Activated CD8-positive, alpha-beta T cell treated with anti-CD3 and anti-CD28 coated beads for 36 hours (primary cell): ENCODE results near the gene ST6GALNAC1. TPM values are rescaled to one million over a fixed set of nuclear protein-coding genes. Genes with fewer than 3 reads are reported as not detected.

Source experiments
- ATAC-seq: fragments of 200-7000 bp; cut with Tn5 transposase; one replicate; pipeline ENCODE4 v1.10.0; 2021; ENCODE audit warnings: mild to moderate bottlenecking, moderate library complexity
- CTCF ChIA-PET: fragments of 350-600 bp; sonication (Branson Sonifier 250); formaldehyde crosslinking; loops from one replicate; lab custom pipeline; 2021; ENCODE audit warnings: antibody characterized with exemption; lab: Charles Lee
- POLR2A ChIA-PET: fragments of 350-600 bp; sonication (Branson Sonifier 250); formaldehyde crosslinking; loops from one replicate; lab custom pipeline; 2021; ENCODE audit warnings: antibody characterized with exemption; lab: Charles Lee
- DNase-seq: peaks from one replicate; pipeline ENCODE4 v3.0.0-alpha.2; 2020
- H3K27ac Mint-ChIP-seq: one replicate; pipeline ENCODE4 v1.8.0; 2021; ENCODE audit warnings: mild to moderate bottlenecking, mixed read lengths
- H3K27me3 Mint-ChIP-seq: one replicate; pipeline ENCODE4 v1.8.0; 2021; ENCODE audit warnings: mixed read lengths
- H3K36me3 Mint-ChIP-seq: one replicate; pipeline ENCODE4 v1.8.0; 2021; ENCODE audit warnings: low read depth, mixed read lengths
- H3K4me1 Mint-ChIP-seq: one replicate; pipeline ENCODE4 v1.8.0; 2021; ENCODE audit warnings: low read depth, mixed read lengths
- H3K4me3 Mint-ChIP-seq: one replicate; pipeline ENCODE4 v1.8.0; 2021; ENCODE audit warnings: mild to moderate bottlenecking, moderate library complexity, mixed read lengths
- H3K9me3 Mint-ChIP-seq: one replicate; pipeline ENCODE4 v1.8.0; 2021; ENCODE audit warnings: mixed read lengths
- CTCF ChIP-seq: fragments of 200-600 bp; IDR thresholded peaks from one replicate; pipeline ENCODE4 v1.8.0; 2022; ENCODE audit warnings: antibody characterized with exemption, mild to moderate bottlenecking
- intact Hi-C: fragments of 100-400 bp; cut with micrococcal nuclease; formaldehyde crosslinking; loops from one replicate; pipeline ENCODE4 v1.10.0; 2022
- total RNA-seq, 2 experiments: library from RNA; stranded (reverse); gene quantifications; one replicate each; pipeline ENCODE4 v1.2.3, GENCODE V29; 2021

ST6GALNAC1 gene
- total RNA-seq, 2 experiments from 2014 or later = not detected

GRCh38 chr17:76660656-76661042 lies 17.1 kb upstream of the ST6GALNAC1 start:
- TF ChIP-seq CTCF = no peak
- Mint-ChIP-seq H3K4me1 (peaks cover 22% of the 10 kb centered on the region), H3K27ac (no peak overlapping the region), H3K9me3 (no peaks in the 10 kb centered on the region), H3K27me3 (no peaks in the 10 kb centered on the region), H3K4me3 (no peak overlapping the region), H3K36me3 (no peaks in the 10 kb centered on the region)
- POLR2A ChIA-PET = interaction anchor here (1.4 kb wide), 1 partner anchor 11 kb away, joined by 8 read pairs; no protein-coding TSS in a partner anchor
- intact Hi-C loops = no loop called here
- CTCF ChIA-PET = no interaction called here
- DNase-seq (no peak), ATAC-seq (no peak)

GRCh38 chr17:76659928-76660655 lies 16.5 kb upstream of the ST6GALNAC1 start:
- Mint-ChIP-seq H3K4me1 (peaks cover 22% of the 10 kb centered on the region), H3K27me3 (no peaks in the 10 kb centered on the region), H3K27ac (peak overlapping the region; percentile 70), H3K4me3 (no peak overlapping the region), H3K9me3 (no peaks in the 10 kb centered on the region), H3K36me3 (no peaks in the 10 kb centered on the region)
- intact Hi-C loops = no loop called here
- peak; percentile 51 for ATAC-seq
- ChIA-PET CTCF (no interaction called here), POLR2A (no interaction called here)
- TF ChIP-seq CTCF = no peak
- DNase-seq = no peak

- Mint-ChIP-seq H3K36me3 (no peaks in the 10 kb centered on the region), H3K27me3 (no peaks in the 10 kb centered on the region), H3K27ac (peak overlapping the region; percentile 53), H3K4me3 (no peak overlapping the region), H3K9me3 (no peaks in the 10 kb centered on the region), H3K4me1 (peaks cover 22% of the 10 kb centered on the region)
- no peak for TF ChIP-seq CTCF
- ATAC-seq (no peak), DNase-seq (no peak)
- ChIA-PET POLR2A (no interaction called here), CTCF (interaction anchor here (1.1 to 3.0 kb wide), 2 partner anchors 24 to 35 kb away, joined by 6 to 11 read pairs; no protein-coding TSS in a partner anchor)
- intact Hi-C loops = no loop called here
Observed at GRCh38 chr17:76658242-76658662, 14.7 kb upstream of the ST6GALNAC1 start.

GRCh38 chr17:76657505-76658241 lies 14.1 kb upstream of the ST6GALNAC1 start:
- Mint-ChIP-seq H3K4me3 (no peak overlapping the region), H3K27ac (no peak overlapping the region), H3K4me1 (peaks cover 22% of the 10 kb centered on the region), H3K36me3 (no peaks in the 10 kb centered on the region), H3K27me3 (no peaks in the 10 kb centered on the region), H3K9me3 (no peaks in the 10 kb centered on the region)
- ChIA-PET CTCF (interaction anchor here (1.1 to 3.0 kb wide), 2 partner anchors 24 to 34 kb away, joined by 6 to 11 read pairs; no protein-coding TSS in a partner anchor), POLR2A (no interaction called here)
- intact Hi-C loops = no loop called here
- no peak for TF ChIP-seq CTCF
- no peak for ATAC-seq
- DNase-seq = no peak

- H3K36me3 Mint-ChIP-seq = no peaks in the 10 kb centered on the region
- no peak overlapping the region for H3K4me3 Mint-ChIP-seq
- no peaks in the 10 kb centered on the region for H3K9me3 Mint-ChIP-seq
- intact Hi-C loops = no loop called here
- H3K4me1 Mint-ChIP-seq = peaks cover 12% of the 10 kb centered on the region
- ATAC-seq (peak; percentile 27), DNase-seq (no peak)
- CTCF ChIA-PET = interaction anchor here (0.8 to 1.0 kb wide), 2 partner anchors 147 to 149 kb away, joined by 3 read pairs; no protein-coding TSS in a partner anchor
- peaks cover 3% of the 10 kb centered on the region for H3K27me3 Mint-ChIP-seq
- H3K27ac Mint-ChIP-seq = no peak overlapping the region
- POLR2A ChIA-PET = no interaction called here
- no peak for TF ChIP-seq CTCF
Observed at GRCh38 chr17:76654408-76654807, 10.9 kb upstream of the ST6GALNAC1 start.
